Activated CD8-positive, alpha-beta T cell treated with anti-CD3 and anti-CD28 coated beads, Interleukin-2, amount 10 ng/mL, durations not matched to agents 7 days and 5 days (primary cell): Measurements from ENCODE around the gene PXDN. TPM values are rescaled to one million over a fixed set of nuclear protein-coding genes. Genes with fewer than 3 reads are reported as not detected.

ENCODE experiments used
- ATAC-seq: fragments of 150-1000 bp; cut with Tn5 transposase; one replicate; pipeline ENCODE4 v1.10.0; 2021; ENCODE audit warnings: moderate library complexity
- CTCF ChIA-PET: fragments of 350-600 bp; sonication (Branson Sonifier 250); formaldehyde crosslinking; loops from one replicate; lab custom pipeline; 2021; ENCODE audit warnings: antibody characterized with exemption; lab: Charles Lee
- POLR2A ChIA-PET: fragments of 350-600 bp; sonication (Branson Sonifier 250); formaldehyde crosslinking; loops from one replicate; lab custom pipeline; 2021; ENCODE audit warnings: antibody characterized with exemption; lab: Charles Lee
- DNase-seq: peaks from one replicate; pipeline ENCODE4 v3.0.0-alpha.2; 2020
- H3K27ac Mint-ChIP-seq: one replicate; pipeline ENCODE4 v1.8.0; 2021; ENCODE audit warnings: mild to moderate bottlenecking, mixed read lengths
- H3K27me3 Mint-ChIP-seq: one replicate; pipeline ENCODE4 v1.8.0; 2021; ENCODE audit warnings: low read depth, mixed read lengths
- H3K36me3 Mint-ChIP-seq: one replicate; pipeline ENCODE4 v1.8.0; 2021; ENCODE audit warnings: low read depth, mixed read lengths
- H3K4me1 Mint-ChIP-seq: one replicate; pipeline ENCODE4 v1.8.0; 2021; ENCODE audit warnings: low read depth, mixed read lengths
- H3K4me3 Mint-ChIP-seq: one replicate; pipeline ENCODE4 v1.8.0; 2021; ENCODE audit warnings: mild to moderate bottlenecking, mixed read lengths
- H3K9me3 Mint-ChIP-seq: one replicate; pipeline ENCODE4 v1.8.0; 2022; ENCODE audit warnings: mixed read lengths; ENCODE audit not compliant: insufficient read depth
- total RNA-seq, 2 experiments: library from RNA; stranded (reverse); gene quantifications; one replicate each; pipeline ENCODE4 v1.2.3, GENCODE V29; 2021

The PXDN gene
- total RNA-seq, 2 experiments from 2014 or later: 0.26 to 0.92 TPM

GRCh38 chr2:1635823-1636222, 108.5 kb downstream of the PXDN start:
- Mint-ChIP-seq H3K27me3 (no peaks in the 10 kb centered on the region), H3K36me3 (no peaks in the 10 kb centered on the region), H3K4me3 (no peak overlapping the region), H3K27ac (no peak overlapping the region), H3K9me3 (no peaks in the 10 kb centered on the region), H3K4me1 (no peaks in the 10 kb centered on the region)
- DNase-seq (no peak), ATAC-seq (no peak)
- ChIA-PET CTCF (no interaction called here), POLR2A (no interaction called here)

- ChIA-PET CTCF (no interaction called here), POLR2A (no interaction called here)
- H3K27ac Mint-ChIP-seq: no peak overlapping the region
- H3K36me3 Mint-ChIP-seq: no peaks in the 10 kb centered on the region
- H3K9me3 Mint-ChIP-seq: no peaks in the 10 kb centered on the region
- H3K4me1 Mint-ChIP-seq: no peaks in the 10 kb centered on the region
- no peak for ATAC-seq
- H3K27me3 Mint-ChIP-seq: peaks cover under 1% of the 10 kb centered on the region
- H3K4me3 Mint-ChIP-seq: no peak overlapping the region
- DNase-seq: no peak
Observed at GRCh38 chr2:1634681-1635341, 109.5 kb downstream of the PXDN start.

- no peaks in the 10 kb centered on the region for H3K36me3 Mint-ChIP-seq
- ChIA-PET CTCF (no interaction called here), POLR2A (no interaction called here)
- no peaks in the 10 kb centered on the region for H3K4me1 Mint-ChIP-seq
- H3K4me3 Mint-ChIP-seq: no peak overlapping the region
- ATAC-seq (no peak), DNase-seq (no peak)
- H3K27ac Mint-ChIP-seq: no peak overlapping the region
- H3K27me3 Mint-ChIP-seq: peaks cover 3% of the 10 kb centered on the region
- no peaks in the 10 kb centered on the region for H3K9me3 Mint-ChIP-seq
Observed at GRCh38 chr2:1633936-1634587, 110.3 kb downstream of the PXDN start.

DNA sequence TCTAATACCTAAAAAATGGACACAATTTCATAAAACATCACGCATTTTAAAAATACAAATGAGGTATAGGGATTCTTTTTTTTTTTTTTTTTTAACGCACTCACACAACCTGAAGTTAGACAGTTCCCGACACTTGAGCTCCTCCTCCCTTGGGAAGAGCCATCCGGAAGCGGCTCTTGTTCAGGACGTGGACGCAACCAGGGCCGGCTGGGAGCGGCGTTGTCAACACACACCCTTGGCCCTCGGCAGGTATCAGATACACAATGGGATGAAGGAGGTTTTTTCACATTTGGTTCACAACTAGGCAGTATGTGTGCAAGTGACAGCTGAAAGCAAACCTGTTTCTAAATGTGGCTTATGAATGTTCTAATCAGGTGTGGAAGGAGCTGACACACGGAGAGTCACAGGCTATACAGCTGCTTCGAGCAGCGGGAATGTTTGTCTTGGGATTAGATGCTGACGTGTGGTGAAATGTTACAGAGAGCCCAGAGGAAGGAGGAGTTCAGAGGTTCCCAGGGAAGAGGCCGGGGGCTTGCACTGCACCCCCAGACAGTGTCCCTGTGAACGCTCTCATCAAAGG, 111.1 kb downstream of the PXDN start:
- ChIA-PET POLR2A (no interaction called here), CTCF (no interaction called here)
- Mint-ChIP-seq H3K9me3 (no peaks in the 10 kb centered on the region), H3K4me1 (no peaks in the 10 kb centered on the region), H3K4me3 (no peak overlapping the region), H3K27me3 (peaks cover 3% of the 10 kb centered on the region), H3K36me3 (no peaks in the 10 kb centered on the region), H3K27ac (no peak overlapping the region)
- ATAC-seq (no peak), DNase-seq (no peak)

DNA sequence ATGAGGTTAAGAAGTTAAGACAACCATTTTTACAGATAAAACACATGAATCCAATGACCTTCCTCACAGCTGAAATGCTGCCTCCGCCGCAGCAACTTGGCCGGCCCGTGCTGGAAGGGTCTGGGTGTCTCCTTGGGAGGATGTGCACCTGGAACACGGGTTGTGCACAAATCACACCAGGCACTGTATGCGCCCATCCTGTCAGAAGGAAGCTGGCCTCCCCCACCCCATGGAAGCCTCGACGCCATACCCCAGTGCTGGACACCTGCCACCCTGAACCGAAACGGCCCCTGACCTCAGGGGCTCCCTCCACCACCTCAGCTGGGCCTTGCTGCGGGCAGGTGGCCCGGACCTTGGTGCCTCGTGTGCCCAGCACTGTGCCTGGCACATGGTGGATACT, 111.8 kb downstream of the PXDN start:
- no peak for ATAC-seq
- Mint-ChIP-seq H3K4me1 (no peaks in the 10 kb centered on the region), H3K36me3 (no peaks in the 10 kb centered on the region), H3K27me3 (peaks cover 3% of the 10 kb centered on the region), H3K9me3 (no peaks in the 10 kb centered on the region), H3K27ac (no peak overlapping the region), H3K4me3 (no peak overlapping the region)
- ChIA-PET CTCF (no interaction called here), POLR2A (no interaction called here)
- DNase-seq: no peak

GRCh38 chr2:1632002-1632348, 112.3 kb downstream of the PXDN start:
- ATAC-seq (no peak), DNase-seq (no peak)
- H3K27me3 Mint-ChIP-seq: peaks cover 3% of the 10 kb centered on the region
- CTCF ChIA-PET: no interaction called here
- no peaks in the 10 kb centered on the region for H3K36me3 Mint-ChIP-seq
- no peaks in the 10 kb centered on the region for H3K4me1 Mint-ChIP-seq
- no peaks in the 10 kb centered on the region for H3K9me3 Mint-ChIP-seq
- H3K4me3 Mint-ChIP-seq: no peak overlapping the region
- H3K27ac Mint-ChIP-seq: no peak overlapping the region
- POLR2A ChIA-PET: no interaction called here

DNA sequence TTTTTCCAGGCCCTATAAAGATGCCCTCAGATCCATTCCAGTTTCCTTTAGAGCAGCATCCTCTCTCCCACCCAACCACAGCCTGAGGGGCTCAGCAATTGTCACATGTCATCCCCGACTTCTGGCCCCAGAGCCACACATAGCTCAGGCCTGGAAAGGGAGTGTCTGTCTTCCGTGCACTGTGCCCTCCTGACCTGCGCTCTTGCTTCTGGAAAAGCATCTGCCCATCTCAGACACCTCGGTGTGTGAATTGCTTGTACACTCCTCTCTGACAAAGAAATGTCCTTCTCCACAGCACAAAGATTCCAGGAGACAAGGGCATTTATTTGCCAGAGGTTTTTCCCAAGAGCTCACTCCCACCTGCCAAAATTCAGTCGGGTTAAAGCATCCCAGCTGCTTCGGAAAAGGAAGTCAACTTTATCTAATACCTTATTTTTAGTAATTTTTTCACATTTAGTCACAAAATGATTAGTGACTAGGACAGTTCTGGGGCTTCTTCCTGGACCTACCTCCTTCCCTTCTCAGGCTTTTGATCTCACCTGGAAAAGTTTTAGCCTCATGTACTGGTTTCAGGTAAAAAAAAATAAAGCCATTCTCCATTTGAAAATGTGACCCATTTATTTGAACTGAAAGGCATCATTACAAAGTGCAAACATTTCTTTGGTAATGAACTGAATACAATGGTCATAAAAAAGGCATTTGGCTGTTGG, 112.9 kb downstream of the PXDN start:
- H3K9me3 Mint-ChIP-seq: no peaks in the 10 kb centered on the region
- ChIA-PET POLR2A (no interaction called here), CTCF (no interaction called here)
- no peaks in the 10 kb centered on the region for H3K4me1 Mint-ChIP-seq
- H3K36me3 Mint-ChIP-seq: no peaks in the 10 kb centered on the region
- H3K27ac Mint-ChIP-seq: no peak overlapping the region
- peaks cover 3% of the 10 kb centered on the region for H3K27me3 Mint-ChIP-seq
- no peak overlapping the region for H3K4me3 Mint-ChIP-seq
- DNase-seq (no peak), ATAC-seq (no peak)

DNA sequence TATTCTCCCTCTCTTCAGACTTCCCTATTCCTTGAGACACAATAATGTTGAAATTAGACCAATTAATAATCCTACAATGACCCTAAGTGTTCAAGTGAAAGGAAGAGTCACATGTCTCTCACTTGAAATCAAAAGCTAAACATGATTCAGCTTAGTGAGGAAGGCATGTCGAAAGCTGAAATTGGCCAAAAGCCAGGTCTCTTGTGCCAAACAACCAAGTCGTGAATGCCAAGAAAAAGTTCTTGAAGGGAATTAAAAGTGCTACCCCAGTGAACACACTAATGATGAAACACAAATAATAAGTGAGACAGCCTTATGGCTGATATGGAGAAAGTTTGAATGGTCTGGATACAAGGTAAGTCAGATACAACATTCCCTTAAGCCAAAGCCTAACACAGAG, 115.4 kb downstream of the PXDN start:
- POLR2A ChIA-PET: no interaction called here
- ATAC-seq (no peak), DNase-seq (no peak)
- peaks cover 3% of the 10 kb centered on the region for H3K27me3 Mint-ChIP-seq
- H3K27ac Mint-ChIP-seq: no peak overlapping the region
- no peaks in the 10 kb centered on the region for H3K9me3 Mint-ChIP-seq
- H3K4me3 Mint-ChIP-seq: no peak overlapping the region
- CTCF ChIA-PET: no interaction called here
- no peaks in the 10 kb centered on the region for H3K4me1 Mint-ChIP-seq
- H3K36me3 Mint-ChIP-seq: no peaks in the 10 kb centered on the region

GRCh38 chr2:1627628-1628381, 116.5 kb downstream of the PXDN start:
- CTCF ChIA-PET: no interaction called here
- H3K36me3 Mint-ChIP-seq: no peaks in the 10 kb centered on the region
- peaks cover 3% of the 10 kb centered on the region for H3K27me3 Mint-ChIP-seq
- H3K9me3 Mint-ChIP-seq: no peaks in the 10 kb centered on the region
- H3K4me1 Mint-ChIP-seq: no peaks in the 10 kb centered on the region
- DNase-seq: no peak
- H3K27ac Mint-ChIP-seq: no peak overlapping the region
- POLR2A ChIA-PET: no interaction called here
- H3K4me3 Mint-ChIP-seq: no peak overlapping the region
- ATAC-seq: no peak

DNA sequence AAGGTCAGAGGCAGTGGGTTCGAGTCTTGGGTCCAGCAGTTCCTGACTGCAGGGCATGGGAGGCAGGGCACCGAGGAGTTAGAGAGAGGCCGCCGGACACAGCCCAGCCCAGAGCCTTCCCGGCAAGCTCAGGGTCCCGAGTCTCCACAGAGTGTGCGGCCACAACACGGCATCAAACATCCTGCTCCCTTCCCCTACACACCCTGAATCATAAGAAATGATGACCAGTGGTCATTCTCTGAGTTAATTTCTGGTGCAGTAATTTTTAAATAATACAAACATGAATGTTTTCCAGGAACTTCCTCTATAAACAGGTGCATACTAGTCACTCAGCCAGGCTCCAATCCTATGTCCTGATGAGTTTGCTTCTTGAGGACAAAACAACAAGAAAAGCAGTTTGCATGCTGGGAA, 118.0 kb downstream of the PXDN start:
- ATAC-seq (no peak), DNase-seq (no peak)
- Mint-ChIP-seq H3K27me3 (peaks cover 3% of the 10 kb centered on the region), H3K36me3 (no peaks in the 10 kb centered on the region), H3K4me1 (no peaks in the 10 kb centered on the region), H3K4me3 (no peak overlapping the region), H3K9me3 (no peaks in the 10 kb centered on the region), H3K27ac (no peak overlapping the region)
- ChIA-PET POLR2A (no interaction called here), CTCF (no interaction called here)

DNA sequence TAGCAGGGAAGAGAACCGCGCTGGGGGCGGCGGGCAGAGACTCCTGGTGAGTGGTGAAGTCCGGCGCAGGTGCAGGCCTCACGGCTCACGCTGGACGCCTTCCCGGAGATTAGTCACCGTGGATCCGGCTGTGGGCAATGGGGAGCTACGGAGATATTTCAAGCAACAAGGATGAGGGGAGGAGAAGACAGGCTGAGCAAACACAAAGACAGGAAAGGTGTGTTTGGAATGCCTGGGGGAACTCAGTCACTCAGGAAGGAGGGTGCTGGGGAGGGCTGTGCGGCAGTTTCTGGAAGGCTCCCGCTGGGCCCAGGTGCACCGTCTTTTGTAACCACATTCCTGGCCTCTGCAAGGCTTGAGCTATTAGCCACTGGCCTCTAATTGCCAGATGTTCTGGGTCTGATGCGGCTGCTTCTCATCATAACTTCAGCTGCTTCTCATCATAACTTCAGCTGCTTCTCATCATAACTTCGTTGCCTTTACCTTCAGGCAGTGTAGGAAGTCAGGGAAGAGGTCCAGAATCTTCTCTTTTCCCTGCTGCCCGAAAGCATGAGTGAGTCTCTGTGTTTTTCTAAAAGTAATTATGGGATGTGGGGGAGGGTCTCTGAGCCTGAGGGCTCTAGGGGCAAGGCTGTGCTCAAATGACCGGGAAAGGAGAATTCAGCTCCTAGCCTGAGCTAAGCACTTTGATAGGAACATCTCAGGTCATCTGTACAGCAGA, 118.9 kb downstream of the PXDN start:
- ChIA-PET POLR2A (no interaction called here), CTCF (no interaction called here)
- no peaks in the 10 kb centered on the region for H3K4me1 Mint-ChIP-seq
- no peak for ATAC-seq
- H3K27ac Mint-ChIP-seq: no peak overlapping the region
- DNase-seq: no peak
- no peaks in the 10 kb centered on the region for H3K36me3 Mint-ChIP-seq
- H3K9me3 Mint-ChIP-seq: no peaks in the 10 kb centered on the region
- H3K27me3 Mint-ChIP-seq: peaks cover 3% of the 10 kb centered on the region
- H3K4me3 Mint-ChIP-seq: no peak overlapping the region
